Testis (tissue), 3 donors: ENCODE results near the gene MAP2K5. TPM values are rescaled to one million over a fixed set of nuclear protein-coding genes. Genes with fewer than 3 reads are reported as not detected.

ENCODE experiments used
- polyA plus RNA-seq: library from polyadenylated mRNA; stranded (reverse); fragments of 350-450 nt; fragmentation: Illumina TruSeq; extraction: RNeasy Lipid Tissue Mini Kit (QIAGEN cat#74804); gene quantifications from one replicate; pipeline ENCODE4 v1.2.3, GENCODE V29; 2014; ENCODE audit warnings: low read depth, low replicate concordance; ENCODE audit not compliant: insufficient read depth
- small RNA-seq, 2 donors: library from RNA; depleted of rRNA; stranded (forward); fragments of <200 nt; gene quantifications; one replicate each; pipeline ENCODE3, GENCODE V24; 2016
- total RNA-seq, 2 donors: library from RNA; depleted of rRNA; stranded (reverse); fragments of >200 nt; gene quantifications; one replicate each; pipeline ENCODE4 v1.2.3, GENCODE V29; 2016

MAP2K5 gene
- total and polyA plus RNA-seq, 3 donors from 2014 or later = 28.0 to 34.3 (median 31.2) TPM

Small RNA genes lying within 50 kb of the gene (small RNA-seq; reads per million reads assigned to genes)
- 0 reads per million in 2 donors for gene RNU6-1

Other genes starting within 250 kb of the MAP2K5 start
- gene C15orf61, start 21.6 kb upstream of the MAP2K5 start, total RNA-seq = 10 to 100 TPM; 24.9 to 28.6 TPM
- gene C15orf61, start 21.6 kb upstream of the MAP2K5 start, polyA plus RNA-seq = 42.8 TPM